Smooth muscle cell (in vitro differentiated cells): ENCODE data around the gene C3AR1. TPM values are rescaled to one million over a fixed set of nuclear protein-coding genes. Genes with fewer than 3 reads are reported as not detected.
"Not testable (repeated sequence)": the region's sequence is repeated elsewhere in the genome, so short reads cannot be mapped to it uniquely, and the experiment has no call there.

Experiments
- DNase-seq: peaks from one replicate; lab custom pipeline; 2025; ENCODE audit not compliant: unreplicated experiment; lab: John Stamatoyannopoulos, UW
- H2AFZ ChIP-seq: fragments of 200-600 bp; sonication (generic); 2 replicates; pipeline ENCODE4 v1.6.0; 2016; ENCODE audit warnings: antibody characterized with exemption, low read depth, mild to moderate bottlenecking
- H3F3A ChIP-seq: fragments of 200-600 bp; sonication (generic); 2 replicates; pipeline ENCODE4 v1.6.0; 2017; ENCODE audit warnings: antibody characterized with exemption, low read depth
- H3K27ac ChIP-seq: fragments of 200-600 bp; sonication (generic); 2 replicates; pipeline ENCODE4 v1.5.1; 2016; ENCODE audit warnings: low read depth, mild to moderate bottlenecking
- H3K27me3 ChIP-seq: fragments of 200-600 bp; sonication (generic); 2 replicates; pipeline ENCODE4 v1.6.1; 2016; ENCODE audit warnings: low read depth, mild to moderate bottlenecking
- H3K36me3 ChIP-seq: fragments of 200-600 bp; sonication (generic); 2 replicates; pipeline ENCODE4 v1.5.1; 2016; ENCODE audit warnings: low read depth
- H3K4me1 ChIP-seq: fragments of 200-600 bp; sonication (generic); 2 replicates; pipeline ENCODE4 v1.5.1; 2016; ENCODE audit warnings: low read depth
- H3K4me2 ChIP-seq: fragments of 200-600 bp; sonication (generic); 2 replicates; pipeline ENCODE4 v1.6.0; 2016; ENCODE audit warnings: mild to moderate bottlenecking
- H3K4me3 ChIP-seq: fragments of 200-600 bp; sonication (generic); 2 replicates; pipeline ENCODE4 v1.5.1; 2016; ENCODE audit warnings: mild to moderate bottlenecking
- H3K79me2 ChIP-seq: fragments of 200-600 bp; sonication (generic); 2 replicates; pipeline ENCODE4 v1.6.0; 2016; ENCODE audit warnings: low read depth, mild to moderate bottlenecking
- H3K9ac ChIP-seq: fragments of 200-600 bp; sonication (generic); 2 replicates; pipeline ENCODE4 v1.6.0; 2016; ENCODE audit warnings: low read depth
- H3K9me3 ChIP-seq: fragments of 200-600 bp; sonication (generic); replicated peaks from 2 replicates; pipeline ENCODE4 v1.5.1; 2016; ENCODE audit warnings: low read depth
- H4K20me1 ChIP-seq: fragments of 200-600 bp; sonication (generic); 2 replicates; pipeline ENCODE4 v1.6.0; 2016; ENCODE audit warnings: low read depth
- WGBS: methylation state at CpG from one replicate; pipeline ENCODE4 v1.1.7; 2016; ENCODE audit warnings: low lambda C conversion rate; 5-methylcytosine and 5-hydroxymethylcytosine counted together
- polyA plus RNA-seq: library from polyadenylated mRNA; unstranded; fragments of >200 nt; fragmentation: Nextera tagmentation; extraction: Ambion mirVana; gene quantifications from 2 replicates; pipeline ENCODE4 v1.2.1, GENCODE V29; 2016
- total RNA-seq: library from RNA; depleted of rRNA; stranded (reverse); fragments of >200 nt; gene quantifications from 2 replicates; pipeline ENCODE4 v1.2.3, GENCODE V29; 2014
- TF ChIP-seq, protein P1 (sequence below): fragments of 200-600 bp; sonication (generic); IDR thresholded peaks from 2 replicates; pipeline ENCODE4 v1.5.1; 2017; ENCODE audit warnings: borderline replicate concordance, mild to moderate bottlenecking, antibody characterized with exemption; ENCODE audit not compliant: insufficient read depth, poor library complexity, severe bottlenecking

C3AR1 gene
- total and polyA plus RNA-seq, 2 experiments from 2014 or later = 3.0 to 3.2 TPM

DNA sequence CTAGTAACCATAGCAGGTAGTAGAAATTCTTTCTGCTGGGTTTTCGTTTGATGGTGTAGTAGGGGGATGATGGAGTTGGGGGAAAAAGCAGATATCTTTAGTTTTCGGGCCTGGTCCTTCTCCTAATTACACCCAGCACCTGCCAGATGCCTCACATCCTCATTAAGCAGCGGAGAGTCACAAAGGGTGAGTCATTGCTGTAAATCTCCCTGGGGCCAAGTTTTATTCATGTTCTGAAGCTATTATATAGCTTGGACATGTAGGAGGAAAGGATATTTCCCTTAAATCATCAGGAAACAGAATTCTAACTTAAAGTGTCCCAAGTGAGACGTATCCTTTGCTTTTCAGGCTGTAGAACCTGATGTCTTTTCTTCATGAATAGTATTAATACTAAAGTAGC, 11.0 kb upstream of the C3AR1 start:
- TF ChIP-seq, protein P1, sequence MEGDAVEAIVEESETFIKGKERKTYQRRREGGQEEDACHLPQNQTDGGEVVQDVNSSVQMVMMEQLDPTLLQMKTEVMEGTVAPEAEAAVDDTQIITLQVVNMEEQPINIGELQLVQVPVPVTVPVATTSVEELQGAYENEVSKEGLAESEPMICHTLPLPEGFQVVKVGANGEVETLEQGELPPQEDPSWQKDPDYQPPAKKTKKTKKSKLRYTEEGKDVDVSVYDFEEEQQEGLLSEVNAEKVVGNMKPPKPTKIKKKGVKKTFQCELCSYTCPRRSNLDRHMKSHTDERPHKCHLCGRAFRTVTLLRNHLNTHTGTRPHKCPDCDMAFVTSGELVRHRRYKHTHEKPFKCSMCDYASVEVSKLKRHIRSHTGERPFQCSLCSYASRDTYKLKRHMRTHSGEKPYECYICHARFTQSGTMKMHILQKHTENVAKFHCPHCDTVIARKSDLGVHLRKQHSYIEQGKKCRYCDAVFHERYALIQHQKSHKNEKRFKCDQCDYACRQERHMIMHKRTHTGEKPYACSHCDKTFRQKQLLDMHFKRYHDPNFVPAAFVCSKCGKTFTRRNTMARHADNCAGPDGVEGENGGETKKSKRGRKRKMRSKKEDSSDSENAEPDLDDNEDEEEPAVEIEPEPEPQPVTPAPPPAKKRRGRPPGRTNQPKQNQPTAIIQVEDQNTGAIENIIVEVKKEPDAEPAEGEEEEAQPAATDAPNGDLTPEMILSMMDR = no peak
- Histone ChIP-seq H3F3A (no peaks in the 10 kb centered on the region), H3K9me3 (no peaks in the 10 kb centered on the region), H3K27ac (no peak overlapping the region), H3K27me3 (no peaks in the 10 kb centered on the region), H3K4me3 (no peak overlapping the region), H3K4me2 (no peak overlapping the region), H3K4me1 (peaks cover 4% of the 10 kb centered on the region), H3K36me3 (no peaks in the 10 kb centered on the region), H3K79me2 (peaks cover under 1% of the 10 kb centered on the region), H3K9ac (no peak overlapping the region), H2AFZ (no peak overlapping the region), H4K20me1 (no peaks in the 10 kb centered on the region)
- DNase-seq = no peak
- WGBS = 19% methylated on average over 4 of the region's 4 CpGs

- 96% methylated on average over 4 of the region's 4 CpGs for WGBS
- Histone ChIP-seq H3K36me3 (no peaks in the 10 kb centered on the region), H3K9ac (no peak overlapping the region), H3F3A (no peaks in the 10 kb centered on the region), H3K27me3 (no peaks in the 10 kb centered on the region), H3K4me1 (peaks cover 4% of the 10 kb centered on the region), H3K4me2 (no peak overlapping the region), H3K4me3 (no peak overlapping the region), H3K27ac (no peak overlapping the region), H3K79me2 (no peaks in the 10 kb centered on the region), H3K9me3 (no peaks in the 10 kb centered on the region), H2AFZ (no peak overlapping the region), H4K20me1 (no peaks in the 10 kb centered on the region)
- TF ChIP-seq, protein P1 = no peak
- no peak for DNase-seq
These were observed 10.2 kb upstream of the C3AR1 start for GRCh38 chr12:8076366-8076765.

DNA sequence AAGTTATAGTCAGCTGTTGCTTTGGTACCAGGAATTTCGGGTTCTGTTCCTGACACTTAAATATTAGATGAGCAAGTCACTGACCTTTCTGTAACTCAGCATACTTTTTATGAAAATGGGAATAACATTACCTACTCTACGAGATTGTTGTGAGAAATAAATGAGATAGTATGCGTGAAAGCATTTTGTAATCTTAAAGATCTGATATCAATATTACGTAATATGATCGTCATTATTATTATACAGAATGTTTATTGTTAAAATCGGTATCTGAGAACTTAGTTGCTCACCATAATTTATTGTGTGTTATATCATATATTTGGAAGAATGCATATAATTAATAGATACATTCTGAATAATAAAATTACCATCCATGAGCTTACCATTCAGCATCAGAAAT, 9.8 kb upstream of the C3AR1 start:
- Histone ChIP-seq H3K4me2 (no peak overlapping the region), H3K4me1 (peaks cover under 1% of the 10 kb centered on the region), H3K27ac (no peak overlapping the region), H3K4me3 (no peak overlapping the region), H3F3A (no peaks in the 10 kb centered on the region), H3K36me3 (no peaks in the 10 kb centered on the region), H3K9ac (no peak overlapping the region), H3K27me3 (no peaks in the 10 kb centered on the region), H3K9me3 (no peaks in the 10 kb centered on the region), H4K20me1 (no peaks in the 10 kb centered on the region), H2AFZ (no peak overlapping the region), H3K79me2 (no peaks in the 10 kb centered on the region)
- TF ChIP-seq, protein P1 = no peak
- no peak for DNase-seq
- WGBS = 92% methylated on average over 6 of the region's 6 CpGs

DNA sequence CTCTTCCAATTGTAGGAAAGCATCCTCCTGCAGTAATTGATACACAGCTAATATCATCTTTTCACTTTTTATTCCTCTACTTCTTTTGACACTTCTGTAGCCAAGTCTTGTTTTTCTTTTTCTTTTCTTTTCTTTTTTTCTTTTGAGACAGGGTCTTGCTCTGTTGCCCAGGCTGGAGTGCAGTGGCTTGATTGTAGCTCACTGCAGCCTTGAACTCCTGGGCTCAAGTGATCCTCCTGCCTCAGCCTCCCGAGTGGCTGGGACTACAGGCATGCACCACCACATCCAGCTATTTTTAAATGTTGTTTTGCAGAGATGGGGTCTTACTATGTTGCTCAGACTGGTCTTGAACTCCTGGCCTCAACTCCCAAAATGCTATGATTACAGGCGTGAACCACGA, 5.7 kb upstream of the C3AR1 start:
- DNase-seq, H3K9me3 ChIP-seq, H3K4me1 ChIP-seq, H3K9ac ChIP-seq, H3K79me2 ChIP-seq, H2AFZ ChIP-seq, H3K36me3 ChIP-seq, H3K27ac ChIP-seq, H3F3A ChIP-seq, H3K4me3 ChIP-seq, H3K27me3 ChIP-seq, H3K4me2 ChIP-seq, H4K20me1 ChIP-seq: not testable (repeated sequence)
- 88% methylated on average over 3 of the region's 3 CpGs for WGBS
